Stimulated activated CD4-positive, alpha-beta T cell treated with anti-CD3 and anti-CD28 coated beads, Interleukin-12 subunit alpha, Interleukin-12 subunit beta, amount 100 ng/mL, for 4 hours (primary cell): ENCODE measurements around the gene KRT34.
"Not testable (repeated sequence)": the region's sequence is repeated elsewhere in the genome, so short reads cannot be mapped to it uniquely, and the experiment has no call there.

Experiments used
- DNase-seq: peaks from one replicate; pipeline ENCODE4 v3.0.0-alpha.2; 2020

The KRT34 gene

GRCh38 chr17:41381943-41382342, at the start of gene KRT34:
Gene KRT34, minus strand, starts transcription at chr17:41382306. Its CDS starts 60 bp downstream, at chr17:41382246.
- not testable (repeated sequence) for DNase-seq

GRCh38 chr17:41430376-41430775, 48.3 kb upstream of the KRT34 start:
- DNase-seq: not testable (repeated sequence)

DNA sequence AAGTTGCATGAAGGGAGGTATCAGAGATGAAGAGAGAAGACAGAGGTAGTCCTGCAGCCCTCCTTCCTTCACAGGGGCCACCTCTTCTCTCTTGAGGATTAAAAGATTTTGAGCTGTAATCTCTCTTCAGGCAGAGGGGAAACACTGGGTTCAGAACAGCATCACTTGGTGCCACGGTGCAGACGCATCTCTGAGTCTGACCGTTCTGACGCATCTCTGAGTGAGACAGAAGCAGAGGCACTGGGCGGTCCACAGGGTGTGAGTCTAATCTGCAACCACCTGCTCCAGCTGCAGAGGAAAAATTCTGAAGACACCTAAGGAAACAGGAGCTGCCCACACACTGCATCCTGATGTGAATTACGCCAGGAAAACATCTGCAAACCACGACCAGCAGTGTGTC, 47.6 kb upstream of the KRT34 start:
- no peak for DNase-seq

GRCh38 chr17:41428591-41429291, 46.6 kb upstream of the KRT34 start:
- no peak for DNase-seq

DNA sequence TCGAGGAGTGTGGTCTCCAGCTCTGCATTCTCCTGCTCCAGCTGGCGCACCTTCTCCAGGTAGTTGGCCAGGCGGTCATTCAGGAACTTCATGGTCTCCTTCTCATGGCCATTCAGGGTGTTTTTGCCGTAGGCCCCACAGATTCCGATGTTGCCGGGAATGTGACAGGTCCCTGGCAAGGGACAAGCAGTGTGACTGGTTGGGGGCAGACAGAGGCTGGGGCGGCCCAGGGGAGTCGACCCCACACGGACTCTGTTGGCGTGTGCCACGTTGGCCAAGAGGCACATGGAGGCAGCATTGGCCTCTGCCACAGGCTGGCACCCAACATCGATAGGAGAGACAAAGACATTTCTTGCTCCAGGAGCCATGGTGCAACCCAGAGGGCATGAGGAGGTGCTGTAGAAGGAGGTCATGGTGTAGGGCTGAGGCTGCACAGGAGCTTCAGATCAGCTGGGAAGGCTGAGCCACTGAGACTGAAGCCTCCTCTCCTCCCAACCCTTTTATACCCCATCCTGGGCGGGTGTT, 42.1 kb upstream of the KRT34 start, which contains the start of gene KRT37:
TSS of gene KRT37 (minus strand) at position 475 of the 525 bp plus-strand sequence. CDS start at position 413, 62 bp downstream.
- DNase-seq: no peak

DNA sequence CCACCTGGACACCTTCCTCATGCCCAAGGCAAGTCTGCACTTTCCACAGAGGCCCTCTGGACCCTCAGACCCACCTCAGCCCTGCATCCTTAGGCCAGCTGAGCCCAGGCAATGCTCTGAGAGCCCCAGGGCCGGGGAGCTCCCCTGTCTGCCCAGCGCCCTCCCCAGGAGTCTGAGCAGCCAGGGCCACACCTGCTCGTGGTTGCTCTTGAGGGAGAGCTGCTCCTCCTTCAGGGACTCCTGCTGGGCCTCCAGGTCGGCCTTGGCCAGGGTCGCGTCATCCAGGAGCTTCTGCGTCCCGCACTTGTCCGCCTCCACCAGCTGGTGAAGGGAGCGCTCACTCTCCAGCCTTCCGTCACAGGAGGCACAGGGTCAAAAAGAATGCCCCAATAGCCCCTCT, 40.5 kb upstream of the KRT34 start:
- not testable (repeated sequence) for DNase-seq

GRCh38 chr17:41421617-41422016, 39.5 kb upstream of the KRT34 start:
- DNase-seq: no peak

DNA sequence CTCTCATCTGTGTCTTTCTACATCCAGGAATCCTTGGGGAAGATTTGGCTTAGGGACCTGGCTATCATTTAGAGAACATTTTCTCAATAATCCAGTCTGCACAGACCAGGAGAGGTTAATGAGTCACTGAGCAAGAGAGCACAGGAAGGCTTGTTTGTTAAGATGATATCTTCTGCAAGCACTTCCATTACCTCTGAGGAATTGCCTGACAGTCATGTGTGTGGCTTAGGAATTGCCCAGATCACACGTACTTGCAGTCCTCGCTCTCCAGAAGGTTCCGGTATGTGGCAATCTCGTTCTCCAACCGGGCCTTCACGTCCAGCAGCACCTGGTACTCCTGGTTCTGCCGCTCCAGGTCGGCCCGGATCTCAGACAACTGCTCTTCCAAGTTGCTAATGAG, 39.0 kb upstream of the KRT34 start:
- DNase-seq: no peak

DNA sequence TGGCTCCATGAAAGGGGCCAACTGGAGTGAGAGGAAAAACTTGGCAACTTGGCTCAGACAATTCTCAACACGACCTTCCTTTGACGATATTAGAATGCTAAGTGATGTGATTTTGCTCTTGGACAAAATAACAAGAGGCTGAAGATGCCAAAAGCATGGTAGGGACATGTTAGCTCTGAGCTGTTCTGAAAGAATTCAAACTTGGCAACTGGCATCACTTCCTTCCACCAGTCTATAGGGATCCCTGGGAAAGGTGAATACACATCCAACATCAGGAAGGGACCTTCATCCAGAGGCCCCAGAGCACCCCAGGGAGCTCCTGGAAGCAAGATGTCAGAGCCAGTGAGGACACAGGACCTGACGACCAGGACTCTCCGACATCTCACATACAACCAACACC, 38.0 kb upstream of the KRT34 start:
- DNase-seq: no peak

GRCh38 chr17:41419716-41420115, 37.6 kb upstream of the KRT34 start:
- DNase-seq: no peak

- no peak for DNase-seq
Measured at GRCh38 chr17:41418116-41418860, 36.2 kb upstream of the KRT34 start.

DNA sequence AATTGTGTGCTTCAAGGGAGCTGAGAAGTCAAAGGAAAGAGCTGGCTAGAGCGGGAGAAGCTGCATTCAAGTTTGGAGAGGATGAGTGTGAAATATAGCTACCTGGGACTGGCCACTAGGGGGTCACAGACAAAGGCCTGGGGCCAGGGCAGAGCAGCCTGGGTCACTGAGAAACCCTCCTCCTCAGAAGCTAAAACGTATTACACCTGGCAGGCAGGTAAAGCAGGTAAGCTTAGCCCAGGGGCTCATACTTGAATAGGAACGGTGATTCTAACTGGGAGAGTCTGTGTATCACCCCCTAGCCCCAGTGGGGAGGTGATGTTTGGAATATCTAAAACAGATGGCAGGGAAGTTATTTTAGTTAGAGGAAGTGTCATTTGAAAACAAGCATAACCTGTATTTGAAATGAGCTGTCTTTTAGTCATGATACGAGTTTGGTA, 35.5 kb upstream of the KRT34 start:
- DNase-seq: no peak

DNA sequence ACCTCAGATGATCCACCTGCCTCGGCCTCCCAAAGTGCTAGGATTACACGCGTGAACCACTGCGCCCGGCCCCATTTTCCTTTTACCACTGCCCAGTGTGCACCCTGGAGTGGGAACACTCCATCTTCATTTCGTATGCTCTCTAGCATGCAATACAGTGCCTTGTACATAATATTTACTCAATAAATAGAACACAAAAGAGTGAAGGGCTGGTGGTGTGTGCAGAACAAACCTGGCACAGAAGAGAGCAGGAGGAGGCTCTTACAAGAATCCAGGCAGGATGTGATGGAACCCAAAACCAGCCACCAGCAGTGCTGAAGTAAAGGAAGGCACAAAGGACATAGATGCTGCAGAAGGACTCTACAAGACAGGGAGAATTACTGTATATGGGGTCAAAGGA, 35.0 kb upstream of the KRT34 start:
- DNase-seq: no peak

- no peak for DNase-seq
Measured at GRCh38 chr17:41416479-41416878, 34.4 kb upstream of the KRT34 start.

GRCh38 chr17:41415833-41416335, 33.8 kb upstream of the KRT34 start:
- no peak for DNase-seq

- DNase-seq: no peak
Measured at GRCh38 chr17:41415411-41415810, 33.3 kb upstream of the KRT34 start.

GRCh38 chr17:41413982-41414381, 31.9 kb upstream of the KRT34 start:
- DNase-seq: no peak

- DNase-seq: no peak
Measured at GRCh38 chr17:41413353-41413957, 31.3 kb upstream of the KRT34 start.

- no peak for DNase-seq
Measured at GRCh38 chr17:41411072-41411840, 29.1 kb upstream of the KRT34 start.

DNA sequence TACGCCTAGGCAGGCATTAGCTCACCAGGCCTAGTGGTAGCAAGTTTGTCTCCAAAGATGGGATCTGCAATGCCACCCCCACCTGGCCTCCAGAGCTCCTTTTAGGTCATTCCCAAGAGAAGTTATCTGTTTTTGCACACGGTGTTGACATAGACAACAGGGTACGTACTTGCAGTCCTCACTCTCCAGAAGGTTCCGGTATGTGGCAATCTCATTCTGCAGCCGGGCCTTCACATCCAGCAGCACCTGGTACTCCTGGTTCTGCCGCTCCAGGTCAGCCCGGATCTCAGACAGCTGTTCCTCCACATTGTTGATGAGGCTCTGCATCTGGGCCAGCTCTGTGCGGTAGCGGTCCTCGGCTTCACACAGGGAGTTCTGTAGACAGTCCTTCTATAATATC, 25.1 kb upstream of the KRT34 start:
- DNase-seq: no peak

DNA sequence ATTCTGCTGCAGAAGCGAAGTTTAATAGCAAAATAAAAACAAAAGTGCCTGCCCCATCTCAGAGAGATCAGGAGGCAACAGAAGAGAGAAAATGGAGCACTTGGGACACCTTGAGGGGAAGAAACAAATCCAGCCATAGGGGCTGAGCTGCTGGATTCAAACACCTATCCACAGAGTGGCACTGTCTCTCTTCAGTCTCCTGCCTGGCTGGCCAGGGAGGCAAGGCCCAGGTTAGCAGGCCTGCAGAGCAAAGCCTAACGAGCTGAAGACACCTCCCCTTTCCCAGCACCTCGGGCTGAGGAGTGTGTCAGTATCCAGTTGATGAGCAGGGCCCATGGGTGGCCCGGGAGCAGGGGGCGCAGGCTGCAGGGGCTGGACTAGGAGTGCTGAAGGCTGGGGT, 24.1 kb upstream of the KRT34 start:
- DNase-seq: no peak

DNA sequence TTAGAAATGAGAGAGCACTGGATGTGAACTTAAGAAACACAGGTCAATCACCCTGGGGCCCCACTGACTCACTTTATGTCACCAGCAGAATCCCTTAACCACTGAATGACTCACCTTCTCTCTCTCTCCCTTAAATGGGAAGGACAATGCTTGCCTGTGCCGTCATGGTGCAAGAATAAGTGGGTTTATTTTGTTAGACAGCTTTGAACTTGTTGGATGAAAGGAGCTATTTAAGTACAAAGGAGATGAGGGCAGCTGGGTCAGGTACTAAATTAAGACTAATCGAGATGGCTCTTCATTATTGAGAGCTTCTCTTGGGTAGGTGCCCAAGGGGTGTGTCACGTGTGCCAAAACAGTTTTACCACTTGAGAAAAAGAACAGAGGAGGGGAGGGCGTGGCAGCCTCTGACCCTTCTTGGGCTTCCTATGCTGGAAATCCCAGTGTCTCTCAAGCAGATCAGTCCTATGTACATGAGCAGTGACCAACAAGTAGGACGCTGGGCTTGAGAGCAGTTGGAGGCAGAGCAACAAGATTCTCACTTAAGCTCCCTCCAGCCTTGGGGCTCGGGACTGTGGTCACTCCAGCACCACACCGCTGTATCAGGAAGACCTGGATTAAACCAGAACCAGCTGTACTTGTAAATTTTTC, 22.0 kb upstream of the KRT34 start:
- peak; percentile 29 for DNase-seq
